Peyer's patch (tissue), 4 donors: ENCODE results near the gene ARMC3.

Experiments
- POLR2A ChIP-seq, 2 donors: fragments of 450-650 bp; IDR thresholded peaks; one replicate each; pipeline ENCODE4 v1.5.1; 2017; ENCODE audit warnings: antibody characterized with exemption in 2 of 2, mild to moderate bottlenecking in 2 of 2, moderate library complexity in 2 of 2
- TF ChIP-seq, protein P1 (sequence below), 6 experiments: fragments of 450-650 bp in 4 of 6; fragments of 200-600 bp in 2 of 6; sonication (generic) in 1 of 6; IDR thresholded peaks; one replicate each; pipeline ENCODE4 v1.5.1; 2017 to 2019; ENCODE audit warnings: antibody characterized with exemption in 6 of 6, mild to moderate bottlenecking in 3 of 6, moderate library complexity in 1 of 6

DNA sequence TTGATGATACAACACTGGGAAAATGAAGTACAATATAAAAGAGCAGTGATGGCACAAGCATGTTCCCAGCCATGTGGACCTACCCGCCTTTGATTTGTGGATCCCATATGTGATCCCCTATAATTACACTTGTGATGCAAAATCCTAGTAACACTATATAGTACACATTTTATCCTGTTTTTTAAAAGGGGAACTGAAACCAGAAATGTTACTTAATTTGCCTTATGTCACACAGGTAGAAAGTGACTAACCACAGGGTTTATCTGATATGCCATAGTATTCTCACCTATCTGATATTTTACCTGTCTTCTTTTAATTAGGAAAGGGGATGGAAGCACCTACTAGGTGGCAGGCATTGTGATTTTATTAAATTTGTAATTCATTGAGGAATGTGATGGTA lies 35.0 kb downstream of the ARMC3 start:
- TF ChIP-seq, protein P1, sequence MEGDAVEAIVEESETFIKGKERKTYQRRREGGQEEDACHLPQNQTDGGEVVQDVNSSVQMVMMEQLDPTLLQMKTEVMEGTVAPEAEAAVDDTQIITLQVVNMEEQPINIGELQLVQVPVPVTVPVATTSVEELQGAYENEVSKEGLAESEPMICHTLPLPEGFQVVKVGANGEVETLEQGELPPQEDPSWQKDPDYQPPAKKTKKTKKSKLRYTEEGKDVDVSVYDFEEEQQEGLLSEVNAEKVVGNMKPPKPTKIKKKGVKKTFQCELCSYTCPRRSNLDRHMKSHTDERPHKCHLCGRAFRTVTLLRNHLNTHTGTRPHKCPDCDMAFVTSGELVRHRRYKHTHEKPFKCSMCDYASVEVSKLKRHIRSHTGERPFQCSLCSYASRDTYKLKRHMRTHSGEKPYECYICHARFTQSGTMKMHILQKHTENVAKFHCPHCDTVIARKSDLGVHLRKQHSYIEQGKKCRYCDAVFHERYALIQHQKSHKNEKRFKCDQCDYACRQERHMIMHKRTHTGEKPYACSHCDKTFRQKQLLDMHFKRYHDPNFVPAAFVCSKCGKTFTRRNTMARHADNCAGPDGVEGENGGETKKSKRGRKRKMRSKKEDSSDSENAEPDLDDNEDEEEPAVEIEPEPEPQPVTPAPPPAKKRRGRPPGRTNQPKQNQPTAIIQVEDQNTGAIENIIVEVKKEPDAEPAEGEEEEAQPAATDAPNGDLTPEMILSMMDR (IDR thresholded peaks at IDR 0.05): no peak
- no peak for TF ChIP-seq POLR2A (IDR thresholded peaks at IDR 0.05)
